Sciatic nerve (tissue), 2 donors: ENCODE measurements around the gene KRT7. TPM values are rescaled to one million over a fixed set of nuclear protein-coding genes. Genes with fewer than 3 reads are reported as not detected.

Source experiments
- ATAC-seq: fragments of 200-7000 bp; cut with Tn5 transposase; one replicate; pipeline ENCODE4 v1.9.1; 2020; ENCODE audit warnings: mild to moderate bottlenecking, moderate library complexity
- DNase-seq: peaks from one replicate; pipeline ENCODE4 v3.0.0-alpha.2; 2020; ENCODE audit warnings: low spot score
- intact Hi-C: fragments of 100-400 bp; cut with DNase I; formaldehyde crosslinking; loops from one replicate; pipeline ENCODE4 v1.14.2; 2022
- total RNA-seq: library from RNA; stranded (reverse); fragmentation: NEBNext Ultra II Directional; extraction: Animal tissue kit (Norgen Biotek cat#: 25700); gene quantifications from one replicate; pipeline ENCODE4 v1.2.1, GENCODE V29; 2021
- donor health status: DM: no; HTN: no; CAD: no.
- donor health status: DM: no; HTN: no; CAD: no.

KRT7 gene
- total RNA-seq: 4.0 TPM

GRCh38 chr12:52232674-52233461 is at the start of gene KRT7:
TSS of gene KRT7 (plus strand) at chr12:52233243. CDS start at chr12:52233297, 54 bp downstream.
- intact Hi-C loops: no loop called here
- ATAC-seq: no peak
- no peak for DNase-seq

GRCh38 chr12:52183544-52183910 is 49.5 kb upstream of the KRT7 start:
- intact Hi-C loops: no loop called here
- ATAC-seq (no peak), DNase-seq (no peak)

GRCh38 chr12:52183971-52184370 is 49.1 kb upstream of the KRT7 start:
- DNase-seq (no peak), ATAC-seq (no peak)
- intact Hi-C loops: no loop called here

GRCh38 chr12:52184813-52185212 is 48.2 kb upstream of the KRT7 start:
- no peak for DNase-seq
- no peak for ATAC-seq
- intact Hi-C loops: no loop called here

- ATAC-seq (no peak), DNase-seq (no peak)
- intact Hi-C loops: no loop called here
Measured at GRCh38 chr12:52185400-52185967, 47.6 kb upstream of the KRT7 start.

GRCh38 chr12:52186118-52186840 is 46.8 kb upstream of the KRT7 start:
- ATAC-seq (no peak), DNase-seq (no peak)
- intact Hi-C loops: no loop called here

GRCh38 chr12:52187206-52187605 is 45.8 kb upstream of the KRT7 start:
- DNase-seq: no peak
- ATAC-seq: no peak
- intact Hi-C loops: no loop called here

GRCh38 chr12:52187640-52188039 is 45.4 kb upstream of the KRT7 start:
- DNase-seq (no peak), ATAC-seq (no peak)
- intact Hi-C loops: no loop called here

- intact Hi-C loops: no loop called here
- ATAC-seq: no peak
Measured at GRCh38 chr12:52188658-52189057, 44.4 kb upstream of the KRT7 start.

GRCh38 chr12:52189376-52190174 is 43.5 kb upstream of the KRT7 start:
- DNase-seq (no peak), ATAC-seq (no peak)
- intact Hi-C loops: no loop called here

More at GRCh38 chr12:52188658-52189057, 44.4 kb upstream of the KRT7 start:
- DNase-seq: no peak

- no peak for DNase-seq
- no peak for ATAC-seq
- intact Hi-C loops: no loop called here
Measured at GRCh38 chr12:52190860-52191729, 41.9 kb upstream of the KRT7 start.

- intact Hi-C loops: no loop called here
- DNase-seq (peak; percentile 88), ATAC-seq (peak; percentile 84)
Measured at GRCh38 chr12:52191841-52192791, 40.9 kb upstream of the KRT7 start, which contains the start of gene KRT80. TSS of gene KRT80 (minus strand) at chr12:52192014. CDS start at chr12:52191902, 112 bp downstream.

- ATAC-seq: no peak
- no peak for DNase-seq
- intact Hi-C loops: no loop called here
Measured at GRCh38 chr12:52193532-52193931, 39.5 kb upstream of the KRT7 start.

- intact Hi-C loops: no loop called here
- ATAC-seq (no peak), DNase-seq (no peak)
Measured at GRCh38 chr12:52193991-52194390, 39.1 kb upstream of the KRT7 start.

GRCh38 chr12:52195065-52195730 is 37.8 kb upstream of the KRT7 start:
- DNase-seq (no peak), ATAC-seq (no peak)
- intact Hi-C loops: no loop called here

- ATAC-seq (peak; percentile 47), DNase-seq (no peak)
- intact Hi-C loops: no loop called here
Measured at GRCh38 chr12:52197371-52198231, 35.4 kb upstream of the KRT7 start.
